HepG2 (cell line): Measurements from ENCODE around the gene MEF2B. TPM values are rescaled to one million over a fixed set of nuclear protein-coding genes. Genes with fewer than 3 reads are reported as not detected.
"Not testable (repeated sequence)": the region's sequence is repeated elsewhere in the genome, so short reads cannot be mapped to it uniquely, and the experiment has no call there.

ENCODE experiments used
- ATAC-seq: fragments of 200-7000 bp; cut with Tn5 transposase; 3 replicates; pipeline ENCODE4 v1.9.1; 2020; ENCODE audit warnings: mild to moderate bottlenecking, moderate library complexity
- BruUV-seq: library from RNA; stranded (reverse); fragments of 400-500 nt; replicated peaks from 2 replicates; lab custom pipeline; 2021; lab: Mats Ljungman, UMichigan
- CTCF ChIA-PET: fragments of 300-600 bp; formaldehyde crosslinking; extraction: SDS; loops from one replicate; lab custom pipeline; 2021; ENCODE audit warnings: low total read pairs, inconsistent platforms, low intra/inter-chr PET ratio; lab: Yijun Ruan, JAX
- POLR2A ChIA-PET: fragments of 350-600 bp; sonication (Branson Sonifier 250); formaldehyde crosslinking; loops from one replicate; lab custom pipeline; 2020; ENCODE audit warnings: antibody characterized with exemption, inconsistent platforms; lab: Yijun Ruan, JAX
- DNase-seq: peaks from one replicate; pipeline ENCODE4 v3.0.0-alpha.2; 2015; ENCODE audit warnings: low spot score
- FAIRE-seq: peaks from 3 replicates; lab custom pipeline; 2011; peaks lifted over from hg19 to GRCh38; lab: Jason Lieb, UNC
- H2AFZ ChIP-seq: one replicate; pipeline ENCODE4 v1.6.1; 2011; ENCODE audit warnings: low read length, inconsistent platforms
- H3K27ac ChIP-seq: fragments of 300-600 bp; 3 replicates; pipeline ENCODE4 v1.8.0; 2011; ENCODE audit warnings: mixed run types, mild to moderate bottlenecking, mixed read lengths, low read length, inconsistent platforms; ENCODE audit not compliant: insufficient read depth; ENCODE audit errors: extremely low read length
- H3K27me3 ChIP-seq, 2 experiments: fragments of 200-600 bp in 1 of 2; 2 replicates in 1 of 2; 3 replicates in 1 of 2; pipeline versions ENCODE4 v1.6.0 to v1.8.0; 2011; ENCODE audit warnings: low read length in 2 of 2, mild to moderate bottlenecking in 2 of 2, moderate library complexity in 2 of 2, inconsistent platforms in 1 of 2; ENCODE audit not compliant: insufficient read depth in 2 of 2, control insufficient read depth in 1 of 2
- H3K36me3 ChIP-seq, 2 experiments: fragments of 200-600 bp in 1 of 2; replicated peaks in 1 of 2; 2 replicates in 1 of 2; 3 replicates in 1 of 2; pipeline versions ENCODE4 v1.5.1 to v1.8.0; 2011; ENCODE audit warnings: low read length in 2 of 2, inconsistent platforms in 1 of 2; ENCODE audit not compliant: insufficient read depth in 2 of 2, control insufficient read depth in 1 of 2
- H3K4me1 ChIP-seq: 2 replicates; pipeline ENCODE4 v1.5.1; 2012; ENCODE audit warnings: low read length, inconsistent platforms; ENCODE audit not compliant: insufficient read depth
- H3K4me2 ChIP-seq: 2 replicates; pipeline ENCODE4 v1.6.0; 2011; ENCODE audit warnings: low read depth, low read length, inconsistent platforms
- H3K4me3 ChIP-seq, 3 experiments: fragments of 200-600 bp in 1 of 3; sonication (generic), shearing (Covaris generic) in 1 of 3; replicated peaks in 1 of 3; 2 replicates each; pipeline ENCODE4 v1.5.1; 2011 to 2016; ENCODE audit warnings: low read length in 3 of 3, inconsistent platforms in 2 of 3, low read depth in 2 of 3, mild to moderate bottlenecking in 2 of 3, control low read depth in 1 of 3, mixed read lengths in 1 of 3; ENCODE audit not compliant: insufficient read depth in 1 of 3
- H3K79me2 ChIP-seq: one replicate; pipeline ENCODE4 v1.6.1; 2011; ENCODE audit warnings: low read length, inconsistent platforms; ENCODE audit not compliant: insufficient read depth
- H3K9ac ChIP-seq: 2 replicates; pipeline ENCODE4 v1.6.0; 2011; ENCODE audit warnings: mild to moderate bottlenecking, low read depth, low read length, inconsistent platforms; ENCODE audit not compliant: insufficient read depth
- H3K9me3 ChIP-seq: 2 replicates; pipeline ENCODE4 v1.5.1; 2012; ENCODE audit warnings: mild to moderate bottlenecking, low read length
- H4K20me1 ChIP-seq: 2 replicates; pipeline ENCODE4 v1.6.0; 2011; ENCODE audit warnings: inconsistent platforms, mild to moderate bottlenecking, low read length, moderate library complexity; ENCODE audit not compliant: insufficient read depth
- ZBTB1 ChIP-seq: sonication (generic); formaldehyde crosslinking; IDR thresholded peaks from 2 replicates; pipeline ENCODE4 v1.4.0; 2020; ENCODE audit warnings: missing genetic modification reagents, borderline replicate concordance
- ZNF121 ChIP-seq: sonication (generic); formaldehyde crosslinking; IDR thresholded peaks from 2 replicates; pipeline ENCODE4 v1.5.0; 2020; ENCODE audit warnings: mild to moderate bottlenecking, missing genetic modification reagents
- WGBS: methylation state at CpG from one replicate; pipeline ENCODE4 v1.1.6; 2017; ENCODE audit warnings: low lambda C conversion rate; 5-methylcytosine and 5-hydroxymethylcytosine counted together
- in situ Hi-C: cut with HindIII; loops from 2 replicates; pipeline ENCODE4 v1.10.0; 2017; ENCODE audit warnings: low pct_unique_long_range_greater_than_20kb; ENCODE audit not compliant: extremely low pct_ligation_motif_present
- intact Hi-C: fragments of 100-400 bp; cut with micrococcal nuclease; formaldehyde crosslinking; loops from one replicate; pipeline ENCODE4 v1.10.0; 2022; ENCODE audit not compliant: unreplicated experiment
- polyA plus RNA-seq, 8 experiments: library from polyadenylated mRNA; depleted of rRNA in 3 of 8; stranded (reverse) in 7 of 8; unstranded in 1 of 8; fragments of >200 nt; fragmentation: Illumina TruSeq in 4 of 8; extraction: Trizol in 4 of 8; gene quantifications; 2 replicates each; pipeline versions ENCODE4 v1.2.1 to v1.2.3, GENCODE V29; 2011 to 2016; ENCODE audit warnings: low read depth in 4 of 8, missing spikeins in 1 of 8, mixed read lengths in 1 of 8; ENCODE audit not compliant: insufficient read depth in 1 of 8
- total RNA-seq, 5 experiments: library from RNA; depleted of rRNA; stranded (reverse); fragments of >200 nt; fragmentation: Illumina TruSeq; extraction: Trizol; gene quantifications; 2 replicates each; pipeline ENCODE4 v1.2.3, GENCODE V29; 2016; ENCODE audit warnings: low read depth in 1 of 5

The MEF2B gene
- total and polyA plus RNA-seq, 2 of the 13 experiments (the other 11 are each of a cell fraction or from before 2014, with no cell fraction given): 1.2 to 1.7 TPM

DNA sequence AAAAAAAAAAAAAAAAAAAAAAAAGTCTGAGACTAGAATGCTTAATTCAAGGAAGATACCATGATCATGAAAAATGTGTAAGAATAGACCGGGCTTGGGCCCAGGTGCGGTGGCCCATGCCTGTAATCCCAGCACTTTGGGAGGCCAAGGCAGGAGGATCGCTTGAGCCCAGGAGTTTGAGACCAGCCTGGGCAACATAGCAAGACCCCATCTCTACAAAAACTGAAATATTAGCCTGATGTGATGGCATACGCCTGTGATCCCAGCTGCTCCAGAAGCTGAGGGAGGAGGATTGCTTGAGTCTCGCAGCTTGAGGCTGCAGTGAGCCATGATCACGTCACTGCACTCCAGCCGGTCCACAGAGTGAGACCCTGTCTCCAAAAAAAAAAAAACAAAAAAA is 63.1 kb downstream of the MEF2B start:
- POLR2A ChIA-PET, FAIRE-seq: not testable (repeated sequence)
- TF ChIP-seq ZNF121 (CRISPR knock-in tag): peak; percentile 79
- TF ChIP-seq, all 625 proteins: peak for 1; not testable (repeated sequence) for 624

DNA sequence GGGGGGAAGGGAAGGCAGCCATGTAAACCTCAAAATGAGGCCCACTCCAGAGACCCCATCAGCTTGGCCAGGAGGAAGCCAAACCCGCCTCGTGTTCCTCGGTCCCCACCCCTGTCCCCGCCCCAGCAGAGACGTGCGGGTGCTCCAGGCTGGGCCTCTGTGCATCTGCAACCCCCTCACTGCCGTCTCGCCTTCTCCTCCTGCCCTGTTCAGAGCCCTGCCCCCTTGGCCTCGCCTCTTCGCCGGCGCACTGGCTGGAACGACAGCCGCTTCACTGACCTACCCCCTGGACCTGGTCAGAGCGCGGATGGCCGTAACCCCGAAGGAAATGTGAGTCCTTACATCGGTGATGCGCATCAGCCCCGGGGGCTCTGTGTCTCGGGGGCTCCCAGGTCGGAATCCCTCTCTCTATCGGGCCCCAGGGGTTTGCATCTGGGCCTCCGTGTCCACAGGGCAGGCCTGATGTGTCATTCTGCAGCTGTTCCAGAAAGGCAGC is 64.0 kb downstream of the MEF2B start:
- Histone ChIP-seq H4K20me1 (no peaks in the 10 kb centered on the region), H3K27ac (peak overlapping the region; percentile 46), H3K4me2 (no peak overlapping the region), H3K27me3 (no peaks in the 10 kb centered on the region), H3K79me2 (no peaks in the 10 kb centered on the region), H3K36me3 (no peaks in the 10 kb centered on the region), H3K9ac (no peak overlapping the region), H3K9me3 (no peaks in the 10 kb centered on the region), H3K4me3 (no peak overlapping the region), H2AFZ (no peak overlapping the region), H3K4me1 (peaks cover 59% of the 10 kb centered on the region)
- CTCF ChIA-PET: no interaction called here
- no peak for ATAC-seq
- WGBS: 97% methylated on average over 25 of the region's 25 CpGs
- intact Hi-C loops: no loop called here
- FAIRE-seq: no peak
- no peak for TF ChIP-seq ZBTB1 (CRISPR knock-in tag)
- in situ Hi-C loops: no loop called here
- DNase-seq: no peak
- POLR2A ChIA-PET: interaction anchor here (0.6 to 0.9 kb wide), 2 partner anchors 9 to 86 kb away, joined by 3 read pairs; partner anchors contain the start of genes BORCS8 and RFXANK
- BruUV-seq: no TSS peak

More for the DNA sequence above, 63.1 kb downstream of the MEF2B start:
- in situ Hi-C loops, DNase-seq, H3K4me2 ChIP-seq, intact Hi-C loops, H4K20me1 ChIP-seq, H2AFZ ChIP-seq, CTCF ChIA-PET, BruUV-seq, ATAC-seq, H3K36me3 ChIP-seq, H3K4me3 ChIP-seq, H3K27me3 ChIP-seq, H3K27ac ChIP-seq, H3K9ac ChIP-seq, H3K79me2 ChIP-seq, H3K9me3 ChIP-seq: not testable (repeated sequence)
- peaks cover 51% of the 10 kb centered on the region for H3K4me1 ChIP-seq
- 99% methylated on average over 7 of the region's 7 CpGs for WGBS
